GF-D8 (cell line): Measurements from ENCODE around the gene EID3.
"Not testable (repeated sequence)": the region's sequence is repeated elsewhere in the genome, so short reads cannot be mapped to it uniquely, and the experiment has no call there.

Source experiments
- DNase-seq: peaks from one replicate; lab custom pipeline; 2025; lab: John Stamatoyannopoulos, UW

The EID3 gene

GRCh38 chr12:104303538-104304151 lies at the start of gene EID3:
TSS of gene EID3 (plus strand) at chr12:104303739. CDS start at chr12:104303935, 196 bp downstream.
- peak; percentile 51 for DNase-seq

GRCh38 chr12:104257913-104258472 lies 45.5 kb upstream of the EID3 start:
- no peak for DNase-seq

GRCh38 chr12:104258476-104259067 lies 45.0 kb upstream of the EID3 start:
- DNase-seq, result no peak

GRCh38 chr12:104263026-104263425 lies 40.5 kb upstream of the EID3 start:
- no peak for DNase-seq

GRCh38 chr12:104263580-104264358 lies 39.8 kb upstream of the EID3 start:
- DNase-seq, result no peak

GRCh38 chr12:104265436-104265835 lies 38.1 kb upstream of the EID3 start:
- DNase-seq, result not testable (repeated sequence)

GRCh38 chr12:104272938-104273337 lies 30.6 kb upstream of the EID3 start:
- DNase-seq, result no peak

GRCh38 chr12:104273503-104273902 lies 30.0 kb upstream of the EID3 start:
- DNase-seq, result no peak

- no peak for DNase-seq
Observed at GRCh38 chr12:104274811-104275210, 28.7 kb upstream of the EID3 start.

GRCh38 chr12:104275689-104276088 lies 27.9 kb upstream of the EID3 start:
- no peak for DNase-seq

- DNase-seq, result no peak
Observed at GRCh38 chr12:104276273-104277131, 27.0 kb upstream of the EID3 start.

- DNase-seq, result no peak
Observed at GRCh38 chr12:104279164-104279563, 24.4 kb upstream of the EID3 start.

GRCh38 chr12:104280111-104280510 lies 23.4 kb upstream of the EID3 start:
- no peak for DNase-seq

- DNase-seq, result no peak
Observed at GRCh38 chr12:104280717-104281458, 22.7 kb upstream of the EID3 start.

GRCh38 chr12:104281636-104282035 lies 21.9 kb upstream of the EID3 start:
- DNase-seq, result no peak

- no peak for DNase-seq
Observed at GRCh38 chr12:104282109-104282508, 21.4 kb upstream of the EID3 start.

GRCh38 chr12:104285740-104286515 lies 17.6 kb upstream of the EID3 start:
- no peak for DNase-seq

- DNase-seq, result peak; percentile 91
Observed at GRCh38 chr12:104286516-104287482, 16.7 kb upstream of the EID3 start.

- peak; percentile 83 for DNase-seq
Observed at GRCh38 chr12:104288635-104289274, 14.8 kb upstream of the EID3 start.
